Fibroblast of the aortic adventitia (primary cell): ENCODE data around the gene RAB1B. TPM values are rescaled to one million over a fixed set of nuclear protein-coding genes. Genes with fewer than 3 reads are reported as not detected.
"Not testable (repeated sequence)": the region's sequence is repeated elsewhere in the genome, so short reads cannot be mapped to it uniquely, and the experiment has no call there.

ENCODE experiments used
- DNase-seq: peaks from one replicate; pipeline ENCODE4 v3.0.0-alpha.2; 2010; ENCODE audit warnings: low read depth
- H3K4me3 ChIP-seq: 2 replicates; pipeline ENCODE4 v1.5.1; 2011; ENCODE audit warnings: low read depth, mild to moderate bottlenecking, control low read depth, low read length, moderate library complexity
- CTCF ChIP-seq: IDR thresholded peaks from 2 replicates; pipeline ENCODE4 v1.5.1; 2011; ENCODE audit warnings: mild to moderate bottlenecking, low read length, control low read depth, inconsistent platforms; ENCODE audit not compliant: insufficient read depth
- total RNA-seq: library from RNA; depleted of rRNA; stranded (reverse); fragments of >200 nt; gene quantifications from 2 replicates; pipeline ENCODE4 v1.2.3, GENCODE V29; 2012; ENCODE audit warnings: low replicate concordance

Gene RAB1B
- total RNA-seq, 1 donor = 85.1 TPM

- no peak overlapping the region for H3K4me3 ChIP-seq
- TF ChIP-seq CTCF = no peak
Measured at GRCh38 chr11:66247295-66247694, 21.1 kb upstream of the RAB1B start.

GRCh38 chr11:66247801-66248200 is 20.6 kb upstream of the RAB1B start:
- no peak overlapping the region for H3K4me3 ChIP-seq
- no peak for TF ChIP-seq CTCF
- no peak for DNase-seq

More at GRCh38 chr11:66247295-66247694, 21.1 kb upstream of the RAB1B start:
- no peak for DNase-seq

GRCh38 chr11:66248903-66249302 is 19.5 kb upstream of the RAB1B start:
- no peak for TF ChIP-seq CTCF
- DNase-seq = no peak
- H3K4me3 ChIP-seq = no peak overlapping the region

- no peak for DNase-seq
- no peak overlapping the region for H3K4me3 ChIP-seq
- no peak for TF ChIP-seq CTCF
Measured at GRCh38 chr11:66251809-66252208, 16.6 kb upstream of the RAB1B start.

- not testable (repeated sequence) for DNase-seq, H3K4me3 ChIP-seq
Measured at GRCh38 chr11:66253081-66253480, 15.4 kb upstream of the RAB1B start.

GRCh38 chr11:66258473-66258893 is 10.0 kb upstream of the RAB1B start:
- no peak for DNase-seq
- no peak for TF ChIP-seq CTCF
- H3K4me3 ChIP-seq = peak overlapping the region; percentile 89

GRCh38 chr11:66259225-66259624 is 9.2 kb upstream of the RAB1B start:
- H3K4me3 ChIP-seq = no peak overlapping the region
- no peak for DNase-seq
- TF ChIP-seq CTCF = no peak

GRCh38 chr11:66259956-66260355 is 8.5 kb upstream of the RAB1B start:
- no peak for DNase-seq
- H3K4me3 ChIP-seq = no peak overlapping the region
- no peak for TF ChIP-seq CTCF
